WTC11 (cell line): ENCODE measurements around the gene UNC5A.

Experiments
- CTCF ChIP-seq: fragments of 200-600 bp; IDR thresholded peaks from 2 replicates; pipeline ENCODE4 v1.8.0; 2022; ENCODE audit warnings: antibody characterized with exemption
- ZNF416 ChIP-seq: fragments of 250-450 bp; sonication (Bioruptor Pico); IDR thresholded peaks from 2 replicates; pipeline ENCODE4 v1.9.0; 2021; ENCODE audit warnings: mild to moderate bottlenecking, inconsistent platforms

GRCh38 chr5:176848651-176849050, 38.3 kb downstream of the UNC5A start:
- TF ChIP-seq CTCF: no peak
- TF ChIP-seq ZNF416 (CRISPR knock-in tag): no peak
